HG03045 (cell line): Measurements from ENCODE around the gene GABRD.

ENCODE experiments used
- ATAC-seq: cut with Tn5 transposase; IDR thresholded peaks from one replicate; pipeline ENCODE4 v1.9.1; 2021; ENCODE audit warnings: mild to moderate bottlenecking, moderate library complexity; ENCODE audit not compliant: unreplicated experiment

GABRD gene

GRCh38 chr1:1985375-1986050 is 33.6 kb upstream of the GABRD start:
- ATAC-seq = no peak

GRCh38 chr1:1986451-1987141 is 32.5 kb upstream of the GABRD start:
- no peak for ATAC-seq

- no peak for ATAC-seq
Measured at GRCh38 chr1:1987142-1987510, 32.0 kb upstream of the GABRD start.

GRCh38 chr1:1988061-1988945 is 30.8 kb upstream of the GABRD start:
- no peak for ATAC-seq

DNA sequence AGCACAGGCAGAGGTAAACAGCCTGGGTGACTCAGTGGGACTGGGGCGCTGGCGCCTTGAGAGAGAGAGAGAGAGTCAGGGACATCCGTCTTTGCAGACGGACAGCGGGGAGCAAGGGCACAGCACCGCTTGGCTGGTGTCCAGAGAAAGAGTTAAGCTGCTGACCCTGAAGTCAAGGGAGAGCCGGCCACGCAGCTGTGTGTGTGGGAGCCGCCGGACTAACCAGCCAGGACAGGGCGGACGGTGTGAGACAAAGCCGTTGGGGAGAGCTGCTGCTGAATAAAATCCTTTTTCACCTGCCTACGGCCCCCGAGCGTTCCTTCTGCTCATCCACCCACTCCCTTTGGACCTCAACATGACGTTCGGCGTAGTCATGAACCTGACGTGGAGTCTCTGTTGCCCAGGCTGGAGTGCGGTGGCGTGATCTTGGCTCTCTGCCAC is 30.0 kb upstream of the GABRD start:
- ATAC-seq = no peak

GRCh38 chr1:1989789-1990188 is 29.4 kb upstream of the GABRD start:
- ATAC-seq = no peak

DNA sequence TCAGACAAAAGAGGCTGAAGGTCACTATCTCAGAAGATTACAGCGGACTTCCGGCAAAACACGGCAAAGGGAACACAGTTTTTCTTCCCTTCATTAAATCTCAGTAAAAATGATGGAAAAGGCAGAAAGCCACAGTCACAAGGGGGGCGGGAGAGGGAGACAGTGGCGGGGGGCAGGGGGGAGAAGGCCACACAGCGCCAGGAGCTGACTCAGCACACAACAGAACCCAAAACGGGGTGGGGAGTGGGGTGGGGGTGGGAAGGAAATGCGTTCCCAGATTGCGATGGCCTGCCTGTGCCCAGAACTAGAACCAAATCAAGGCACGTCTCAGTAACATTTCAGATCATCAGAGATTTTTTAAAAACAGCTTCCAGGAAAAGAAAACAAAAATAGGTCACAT is 28.9 kb upstream of the GABRD start:
- ATAC-seq = no peak

GRCh38 chr1:1994536-1994935 is 24.6 kb upstream of the GABRD start:
- no peak for ATAC-seq

- ATAC-seq = no peak
Measured at GRCh38 chr1:1996207-1996651, 22.9 kb upstream of the GABRD start.

GRCh38 chr1:1997576-1997975 is 21.6 kb upstream of the GABRD start:
- no peak for ATAC-seq

- no peak for ATAC-seq
Measured at GRCh38 chr1:2000432-2000831, 18.7 kb upstream of the GABRD start.

GRCh38 chr1:2000850-2001249 is 18.3 kb upstream of the GABRD start:
- no peak for ATAC-seq

DNA sequence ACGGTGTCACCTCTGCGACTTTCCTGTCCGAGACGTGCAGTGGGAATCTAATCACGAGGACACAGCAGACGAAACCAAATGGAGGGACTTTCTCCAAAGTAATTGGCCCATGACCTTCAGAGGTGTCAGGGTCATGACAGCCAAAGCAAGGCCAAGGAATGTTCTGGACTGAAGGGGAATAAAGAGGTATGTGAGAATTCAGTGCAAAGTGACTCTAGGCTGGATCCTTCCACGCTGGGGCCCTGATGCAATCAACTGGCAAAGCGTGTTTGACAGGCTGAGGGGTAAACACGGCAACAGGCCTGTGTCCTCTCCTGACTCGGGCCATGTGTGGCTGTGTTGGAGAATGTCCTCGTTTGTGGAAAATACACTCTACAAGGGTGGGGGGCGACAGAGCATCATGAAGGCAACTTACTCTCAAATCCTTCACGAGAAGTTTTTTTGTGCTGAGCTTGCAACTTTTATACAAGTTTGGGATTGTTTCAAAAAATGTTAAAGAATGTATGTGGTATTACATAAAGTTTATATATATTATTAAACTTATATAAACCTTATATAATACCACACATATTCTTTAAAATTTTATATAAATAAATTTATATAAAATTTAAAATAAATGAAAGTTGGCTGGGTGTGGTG is 17.3 kb upstream of the GABRD start:
- no peak for ATAC-seq

DNA sequence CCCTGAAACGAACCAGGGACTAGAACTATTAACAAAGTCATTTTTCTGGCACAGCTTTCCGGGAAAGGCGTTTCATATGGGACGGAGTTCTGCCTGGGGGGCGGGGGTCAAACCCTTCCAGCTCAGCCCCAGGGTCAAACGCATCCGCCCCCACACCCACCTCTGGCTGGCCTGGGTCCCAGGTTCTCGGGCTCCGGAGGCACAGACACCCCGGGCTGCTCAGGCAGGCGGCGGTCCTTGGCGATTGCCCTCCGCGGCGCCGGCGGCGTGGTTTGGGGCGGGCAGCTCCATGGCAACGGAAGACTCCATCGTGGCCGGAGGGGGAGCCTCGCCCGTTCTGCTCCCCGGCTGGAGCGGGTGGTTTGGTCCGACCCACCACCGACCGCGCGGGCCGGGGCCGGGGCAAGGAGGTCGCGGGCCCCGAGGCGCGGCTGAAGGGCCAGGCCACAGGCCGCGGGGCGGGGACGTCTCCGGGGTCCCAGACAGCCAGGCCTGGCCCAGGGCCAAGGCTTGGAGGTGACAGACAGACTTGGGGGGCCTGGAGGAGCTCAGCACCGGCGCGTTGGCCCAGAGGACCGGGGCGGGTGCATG is 15.5 kb upstream of the GABRD start, which contains the start of gene CFAP74:
CFAP74 (minus strand) TSS at position 246 of the 591 bp plus-strand sequence. CDS start 12,830 bp downstream, outside the sequence.
- no peak for ATAC-seq

GRCh38 chr1:2004856-2005255 is 14.3 kb upstream of the GABRD start:
- no peak for ATAC-seq

GRCh38 chr1:2009101-2010053 is 9.8 kb upstream of the GABRD start:
- no peak for ATAC-seq

GRCh38 chr1:2014181-2014580 is 5.0 kb upstream of the GABRD start:
- no peak for ATAC-seq

DNA sequence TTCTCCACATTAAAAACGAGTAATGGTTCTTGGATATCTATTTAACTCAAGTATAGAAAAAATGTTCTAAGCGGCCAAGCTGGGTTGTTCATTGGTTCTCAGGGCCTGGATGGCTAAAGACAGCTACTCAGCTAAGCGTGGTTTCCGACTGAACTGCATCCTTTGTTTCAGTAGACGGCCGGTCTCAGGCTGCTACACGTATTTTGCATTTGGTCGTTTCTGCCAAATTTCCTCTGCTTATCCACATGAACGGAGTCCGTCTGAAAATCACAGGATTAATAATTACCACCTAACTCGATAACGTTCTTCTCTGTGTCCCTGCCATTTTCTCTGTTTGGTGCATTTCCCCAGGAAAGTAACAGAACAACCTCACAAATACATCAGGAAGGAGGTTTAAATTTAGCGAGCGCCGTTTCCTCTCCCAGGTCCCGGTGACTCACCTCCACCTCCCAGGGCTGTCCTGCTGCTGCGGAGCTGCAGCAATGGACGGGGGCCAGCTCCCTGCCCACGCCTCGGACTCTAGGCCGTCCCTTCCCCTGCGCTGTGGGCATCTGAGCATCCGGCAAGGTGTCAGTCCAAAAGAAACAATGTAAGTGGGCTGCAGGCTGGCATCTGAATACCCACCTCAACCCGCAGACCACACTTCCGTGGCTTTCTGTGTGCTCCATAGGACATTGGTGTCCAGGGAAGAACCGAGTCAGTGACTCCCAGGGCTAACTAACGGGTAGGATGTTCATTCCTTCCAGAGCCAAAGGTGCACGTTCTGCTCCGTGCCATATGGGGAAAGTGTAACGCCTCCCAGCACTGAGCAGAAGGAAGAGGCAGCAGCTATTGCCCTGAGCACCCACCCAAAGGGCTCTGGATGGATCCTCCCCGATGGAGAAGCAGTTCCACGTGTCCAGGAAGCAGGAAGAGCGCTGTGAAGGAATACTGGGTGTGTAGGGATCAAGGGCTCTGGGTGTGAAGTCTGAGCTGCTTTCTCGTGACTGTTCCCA is 4.1 kb upstream of the GABRD start:
- ATAC-seq = no peak
